SKM-1 (cell line): Measurements from ENCODE around the gene OLA1.

Source experiments
- DNase-seq: peaks from one replicate; lab custom pipeline; 2025; ENCODE audit not compliant: unreplicated experiment; lab: John Stamatoyannopoulos, UW

The OLA1 gene

GRCh38 chr2:174039551-174040416, 208.5 kb downstream of the OLA1 start:
- peak; percentile 98 for DNase-seq

GRCh38 chr2:174038462-174038861, 209.9 kb downstream of the OLA1 start:
- DNase-seq = no peak

- no peak for DNase-seq
Measured at GRCh38 chr2:174036825-174037224, 211.5 kb downstream of the OLA1 start.

DNA sequence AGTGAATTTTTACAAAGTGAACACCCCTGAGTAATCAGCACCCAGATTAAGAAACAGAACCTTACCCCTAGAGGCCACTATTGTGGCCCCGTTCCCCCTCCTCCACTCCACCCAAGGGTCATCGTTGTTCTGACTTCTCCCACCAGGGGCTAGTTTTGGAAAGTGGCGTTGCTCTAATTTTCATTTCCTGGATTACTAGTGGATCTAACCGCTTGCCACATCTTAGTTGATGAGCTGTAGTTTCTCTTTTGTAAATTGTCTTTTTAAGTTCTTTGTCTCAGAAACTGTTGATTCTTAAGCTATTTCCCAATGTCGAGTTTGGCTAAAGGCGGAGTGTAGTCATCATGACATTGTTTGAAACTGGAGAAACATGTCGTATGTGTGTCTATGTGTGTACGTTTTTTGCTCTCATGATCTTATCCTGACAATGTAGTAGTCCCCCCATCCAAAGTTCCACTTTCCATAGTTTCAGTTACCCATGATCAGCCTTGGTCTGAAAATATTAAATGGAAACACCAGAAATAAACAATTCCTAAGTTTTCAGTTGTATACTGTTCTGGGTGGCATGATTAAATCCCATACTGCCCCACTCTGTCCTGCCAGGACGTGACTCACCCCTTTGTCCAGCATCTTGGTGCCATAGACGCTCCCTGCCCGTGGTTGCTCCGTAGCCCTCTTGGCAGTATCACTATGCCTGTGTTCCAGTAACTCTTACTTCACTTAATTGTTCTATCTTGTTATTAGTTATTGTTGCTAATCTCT, 212.2 kb downstream of the OLA1 start:
- DNase-seq = no peak

DNA sequence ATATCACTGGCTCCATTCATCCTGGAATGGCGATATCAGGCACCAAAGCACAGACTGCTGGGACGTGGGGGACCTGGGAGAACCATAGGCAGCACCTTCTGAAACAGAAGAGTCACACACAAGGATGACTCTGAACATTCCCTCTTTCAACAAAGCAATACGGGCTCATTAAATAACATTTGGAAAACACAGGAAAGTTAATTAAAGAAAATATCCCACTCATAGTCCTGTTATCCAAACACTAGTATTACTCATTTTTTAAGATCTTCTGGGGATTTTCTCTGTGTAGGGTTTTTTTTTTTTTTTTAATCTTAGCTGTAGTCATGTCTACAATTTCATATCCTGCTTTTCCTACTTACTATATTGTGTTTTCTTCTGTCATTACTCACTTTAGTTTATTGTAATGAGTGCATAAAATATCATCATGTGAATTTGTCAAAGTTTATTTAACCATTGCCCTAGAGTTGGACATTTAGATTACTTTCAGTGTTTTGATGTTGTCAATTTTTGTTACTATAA, 213.2 kb downstream of the OLA1 start:
- no peak for DNase-seq

DNA sequence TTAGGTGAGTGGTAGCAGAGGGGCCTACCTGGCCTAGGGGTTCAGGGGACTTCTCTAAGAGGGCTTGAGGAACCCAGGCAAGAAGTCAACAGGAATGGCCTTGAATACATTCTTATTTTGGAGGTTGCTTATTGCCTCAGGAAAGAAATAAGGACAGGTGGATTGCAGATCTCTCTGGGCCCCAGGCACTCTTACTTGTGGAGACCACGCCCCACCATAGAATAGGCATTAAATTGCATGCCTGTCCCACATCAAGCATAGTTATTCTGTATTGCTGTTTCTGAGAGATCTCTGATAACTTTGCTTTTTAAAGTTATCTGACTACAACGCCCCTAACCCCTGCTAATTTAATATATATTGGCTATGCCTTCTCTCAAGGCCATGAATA, 215.2 kb downstream of the OLA1 start:
- no peak for DNase-seq

- no peak for DNase-seq
Measured at GRCh38 chr2:174031226-174031625, 217.1 kb downstream of the OLA1 start.

GRCh38 chr2:174028935-174029334, 219.4 kb downstream of the OLA1 start:
- no peak for DNase-seq

GRCh38 chr2:174027956-174028355, 220.4 kb downstream of the OLA1 start:
- no peak for DNase-seq

DNA sequence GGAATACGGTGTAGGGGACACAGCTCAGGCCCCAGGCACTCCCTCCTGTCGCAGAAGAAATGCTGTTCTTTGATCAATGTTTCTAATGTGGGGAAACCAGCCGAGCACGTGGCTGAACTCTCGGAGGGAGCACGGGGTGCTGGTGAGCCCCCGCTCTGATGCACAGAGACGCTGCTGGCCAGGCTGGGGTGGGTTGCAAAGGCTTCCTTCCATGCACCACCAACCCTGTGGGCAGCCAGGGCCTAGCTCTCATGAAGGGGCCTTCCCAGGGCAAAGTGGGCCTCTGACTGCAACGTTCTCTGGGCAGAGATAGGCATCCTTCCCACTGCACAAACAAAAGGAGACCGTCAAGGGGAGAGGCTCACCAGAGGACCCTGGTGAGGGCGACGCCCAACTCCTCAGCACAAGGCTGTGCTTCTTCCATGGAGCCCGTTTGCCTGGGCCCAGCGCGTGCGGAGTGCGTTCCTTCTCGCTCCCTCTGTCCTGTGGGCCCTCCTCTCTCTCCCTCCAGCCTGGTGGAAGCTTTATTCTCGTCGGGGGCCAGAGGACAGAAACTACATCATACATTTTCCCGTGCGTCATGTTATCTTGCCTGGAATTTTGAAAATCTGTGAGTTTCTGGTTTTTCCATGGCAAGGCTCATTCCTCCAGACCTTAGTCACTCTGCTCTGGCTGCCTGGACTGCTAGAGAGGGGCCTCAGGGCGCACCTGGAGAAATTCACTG, 222.0 kb downstream of the OLA1 start:
- DNase-seq = no peak

GRCh38 chr2:174025271-174026121, 222.8 kb downstream of the OLA1 start:
- peak; percentile 51 for DNase-seq

- DNase-seq = peak; percentile 61
Measured at GRCh38 chr2:174024524-174025270, 223.6 kb downstream of the OLA1 start.

DNA sequence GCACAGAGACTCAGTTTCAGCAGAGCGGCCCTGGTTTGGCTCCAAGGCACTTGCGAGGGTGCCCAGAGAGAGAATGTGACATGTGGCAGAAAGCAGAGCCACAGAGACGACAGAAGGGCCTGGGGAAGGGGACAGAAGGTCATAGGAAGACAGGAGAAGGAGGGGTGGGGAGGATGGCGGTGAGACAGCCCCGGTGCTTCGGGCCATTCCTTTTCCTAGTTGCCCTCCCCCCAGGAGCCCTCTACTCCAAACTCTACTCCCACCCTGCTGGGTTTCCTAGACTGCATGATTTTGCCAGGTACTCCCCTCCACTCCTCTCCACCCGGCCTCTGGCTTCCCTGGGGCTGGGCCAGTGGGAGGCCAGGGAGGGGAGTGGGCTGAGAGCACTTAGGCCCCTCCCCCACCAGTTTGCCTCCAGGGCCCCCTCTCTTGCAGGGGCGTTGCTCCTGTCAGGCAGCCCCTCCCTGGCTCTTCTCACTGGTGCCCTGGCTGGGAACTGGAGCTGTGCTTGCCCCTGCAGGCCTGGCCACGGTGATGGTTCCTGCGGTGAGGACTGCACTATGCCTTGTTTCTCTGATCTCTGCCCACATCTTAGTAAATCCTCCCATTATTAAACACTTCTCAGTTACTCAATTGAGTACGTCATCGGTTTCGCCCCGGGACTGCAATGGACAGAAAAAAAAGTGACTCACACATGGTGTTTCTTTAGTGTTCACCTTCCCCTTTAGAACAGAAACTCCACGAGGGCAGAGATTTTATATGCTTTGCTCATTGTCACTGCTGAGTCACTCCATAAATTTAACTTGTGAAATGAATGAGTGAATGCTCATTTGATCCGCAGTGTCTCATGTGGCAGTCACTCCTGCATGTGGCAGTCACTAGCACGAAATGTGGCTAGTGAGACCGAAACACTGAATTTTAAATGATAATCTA, 224.5 kb downstream of the OLA1 start:
- peak; percentile 90 for DNase-seq
